Left lung (tissue), 10 donors: ENCODE results near the gene ERC2. TPM values are rescaled to one million over a fixed set of nuclear protein-coding genes. Genes with fewer than 3 reads are reported as not detected.

Source experiments
- ATAC-seq: fragments of 200-7000 bp; cut with Tn5 transposase; one replicate; pipeline ENCODE4 v1.9.1; 2020; ENCODE audit warnings: moderate library complexity
- DNase-seq, 4 donors: peaks; one replicate each; pipeline ENCODE4 v3.0.0-alpha.2; 2013 to 2020
- H3K27ac ChIP-seq, 2 donors: fragments of 200-600 bp; sonication (generic) in 1 of 2; one replicate each; pipeline versions ENCODE4 v1.5.0 to v1.8.0; 2020 to 2021
- H3K27me3 ChIP-seq, 2 donors: fragments of 200-600 bp; sonication (generic) in 1 of 2; one replicate each; pipeline versions ENCODE4 v1.5.0 to v1.8.0; 2020 to 2021
- H3K36me3 ChIP-seq, 2 donors: fragments of 200-600 bp; sonication (generic) in 1 of 2; one replicate each; pipeline versions ENCODE4 v1.5.0 to v1.8.0; 2020 to 2021
- H3K4me1 ChIP-seq, 2 donors: fragments of 200-600 bp; one replicate each; pipeline ENCODE4 v1.8.0; 2021
- H3K4me3 ChIP-seq, 2 donors: fragments of 200-600 bp; sonication (generic) in 1 of 2; one replicate each; pipeline versions ENCODE4 v1.5.0 to v1.8.0; 2020 to 2021; ENCODE audit warnings: mild to moderate bottlenecking in 1 of 2
- H3K9me3 ChIP-seq, 2 donors: fragments of 200-600 bp; sonication (generic) in 1 of 2; one replicate each; pipeline versions ENCODE4 v1.5.0 to v1.8.0; 2020 to 2021
- CTCF ChIP-seq, 2 donors: fragments of 200-600 bp; sonication (generic) in 1 of 2; IDR thresholded peaks; one replicate each; pipeline versions ENCODE4 v1.5.0 to v1.8.0; 2021; ENCODE audit warnings: antibody characterized with exemption in 2 of 2
- intact Hi-C, 2 donors: fragments of 100-400 bp; cut with DNase I; formaldehyde crosslinking; loops; one replicate each; pipeline versions ENCODE4 v1.11.2 to v1.14.2; 2022
- polyA plus RNA-seq, 6 donors: library from polyadenylated mRNA; unstranded; fragments of 120-200 nt; gene quantifications; one replicate each; pipeline ENCODE4 v1.2.1, GENCODE V29; 2013; ENCODE audit not compliant: insufficient read length in 6 of 6
- total RNA-seq, 2 donors: library from RNA; stranded (reverse); fragmentation: NEBNext Ultra II Directional; extraction: Animal tissue kit (Norgen Biotek cat#: 25700); gene quantifications; one replicate each; pipeline ENCODE4 v1.2.1, GENCODE V29; 2021
- donor health status: DM: no; HTN: yes; CAD: no.
- donor health status: DM: no; HTN: no; CAD: no.

ERC2 gene
- total and polyA plus RNA-seq, 8 donors: 1.6 to 3.3 (median 2.1) TPM

GRCh38 chr3:56131974-56132590 lies 336.2 kb downstream of the ERC2 start:
- Histone ChIP-seq H3K36me3 (no peaks in the 10 kb centered on the region), H3K9me3 (no peaks in the 10 kb centered on the region), H3K4me1 (peaks cover 0 to 9% of the 10 kb centered on the region in 2 donors), H3K27me3 (no peaks in the 10 kb centered on the region), H3K27ac (peak overlapping the region in 1 of 2 donors; percentile 30), H3K4me3 (no peak overlapping the region)
- intact Hi-C loops: no loop called here
- no peak for TF ChIP-seq CTCF (IDR thresholded peaks at IDR 0.05)
- DNase-seq (peak in 1 of 4 donors; percentile 39), ATAC-seq (peak; percentile 95)

GRCh38 chr3:56130036-56130435 lies 338.2 kb downstream of the ERC2 start:
- no peak for ATAC-seq
- Histone ChIP-seq H3K27me3 (no peaks in the 10 kb centered on the region), H3K4me3 (no peak overlapping the region), H3K27ac (no peak overlapping the region), H3K9me3 (no peaks in the 10 kb centered on the region), H3K4me1 (peaks cover 0 to 9% of the 10 kb centered on the region in 2 donors), H3K36me3 (no peaks in the 10 kb centered on the region)
- intact Hi-C loops: no loop called here
- no peak for TF ChIP-seq CTCF (IDR thresholded peaks at IDR 0.05)
- no peak for DNase-seq

- DNase-seq (no peak), ATAC-seq (no peak)
- no peak for TF ChIP-seq CTCF (IDR thresholded peaks at IDR 0.05)
- no peaks in the 10 kb centered on the region for H3K36me3 ChIP-seq
- H3K9me3 ChIP-seq: no peaks in the 10 kb centered on the region
- no peaks in the 10 kb centered on the region for H3K4me1 ChIP-seq
- H3K4me3 ChIP-seq: no peak overlapping the region
- no peaks in the 10 kb centered on the region for H3K27me3 ChIP-seq
- no peak overlapping the region for H3K27ac ChIP-seq
- intact Hi-C loops: no loop called here
Observed at GRCh38 chr3:56126632-56127031, 341.6 kb downstream of the ERC2 start.

- ATAC-seq (no peak), DNase-seq (peak in 1 of 4 donors; percentile 18)
Observed at GRCh38 chr3:56125358-56126005, 342.8 kb downstream of the ERC2 start.

More at GRCh38 chr3:56125358-56126005, 342.8 kb downstream of the ERC2 start:
- H3K27me3 ChIP-seq: no peaks in the 10 kb centered on the region
- H3K27ac ChIP-seq: no peak overlapping the region
- H3K4me1 ChIP-seq: no peaks in the 10 kb centered on the region
- intact Hi-C loops: no loop called here
- no peak overlapping the region for H3K4me3 ChIP-seq
- H3K36me3 ChIP-seq: no peaks in the 10 kb centered on the region
- no peaks in the 10 kb centered on the region for H3K9me3 ChIP-seq
- no peak for TF ChIP-seq CTCF (IDR thresholded peaks at IDR 0.05)
